Measurements from ENCODE around the gene ARID3A.
"Not testable (repeated sequence)": the region's sequence is repeated elsewhere in the genome, so short reads cannot be mapped to it uniquely, and the experiment has no call there.

Gene ARID3A

GRCh38 chr19:891421-892200 lies 34.2 kb upstream of the ARID3A start:
- not testable (repeated sequence) for DNase-seq (ENCODE audit: low read depth in 2 of 2)

DNA sequence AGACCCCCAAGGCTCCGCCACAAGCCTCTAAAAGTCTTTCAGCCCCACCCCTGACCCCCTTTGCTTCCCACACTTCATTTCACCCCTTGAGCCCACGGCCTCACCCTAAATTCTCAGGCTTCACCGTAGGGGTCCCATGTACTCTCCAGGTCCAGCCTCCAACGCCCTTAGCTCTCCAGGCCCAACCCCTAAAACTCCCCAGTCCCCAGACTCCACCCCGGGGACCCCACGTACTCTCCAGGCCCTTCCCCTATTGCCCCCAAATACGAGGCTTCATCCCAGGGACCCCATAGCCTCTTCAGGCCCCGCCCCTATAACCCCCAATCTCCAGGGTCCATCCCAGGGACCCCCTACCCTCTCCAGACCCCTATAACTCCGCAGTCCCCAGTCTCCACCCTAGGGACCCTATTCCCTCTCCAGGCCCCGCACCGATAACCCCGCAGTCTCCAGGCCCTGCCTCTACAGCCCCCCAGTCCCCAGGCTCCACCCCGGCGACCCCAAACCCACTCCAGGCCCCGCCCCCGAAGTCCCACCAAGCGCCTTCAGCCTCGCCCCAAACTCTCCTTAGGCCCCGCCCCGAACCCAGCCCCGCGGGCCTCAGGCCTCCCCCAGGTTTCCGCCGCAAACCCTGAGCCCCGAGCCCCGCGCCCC lies 33.5 kb upstream of the ARID3A start:
- no peak for DNase-seq (ENCODE audit: low read depth in 2 of 2)

- DNase-seq (ENCODE audit: low read depth in 2 of 2), result peak; percentile 80 to 84
Measured at GRCh38 chr19:892894-893689, 32.7 kb upstream of the ARID3A start, which contains the start of the genes MED16 and RNU6-9. TSS of gene MED16 (minus strand) at chr19:893187. CDS start at chr19:891131, 2,056 bp downstream. TSS of gene RNU6-9 (plus strand) at chr19:893484.

GRCh38 chr19:896434-896833 lies 29.4 kb upstream of the ARID3A start:
- no peak for DNase-seq (ENCODE audit: low read depth in 2 of 2)

DNA sequence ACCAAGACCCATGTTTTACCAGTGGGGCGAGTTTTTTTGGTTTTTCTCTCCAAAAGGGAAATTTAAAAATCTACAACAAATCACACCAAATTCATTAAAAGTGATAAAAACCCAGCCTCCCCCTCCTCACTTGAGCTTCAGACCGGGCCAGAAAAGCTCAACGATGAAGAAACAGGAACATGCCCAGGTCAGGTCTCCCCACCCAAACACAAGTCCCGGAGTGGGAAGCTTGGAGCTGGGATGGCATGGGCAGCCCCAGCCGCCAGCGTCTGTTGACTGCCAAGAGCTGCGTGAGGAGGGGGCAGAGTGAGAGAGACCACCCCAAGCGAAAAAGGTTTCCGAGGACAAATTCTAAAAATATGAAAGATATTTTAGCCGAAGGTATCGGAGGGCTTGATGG lies 28.8 kb upstream of the ARID3A start:
- no peak for DNase-seq (ENCODE audit: low read depth in 2 of 2)

GRCh38 chr19:897442-898039 lies 28.3 kb upstream of the ARID3A start:
- DNase-seq (ENCODE audit: low read depth in 2 of 2), result no peak

DNA sequence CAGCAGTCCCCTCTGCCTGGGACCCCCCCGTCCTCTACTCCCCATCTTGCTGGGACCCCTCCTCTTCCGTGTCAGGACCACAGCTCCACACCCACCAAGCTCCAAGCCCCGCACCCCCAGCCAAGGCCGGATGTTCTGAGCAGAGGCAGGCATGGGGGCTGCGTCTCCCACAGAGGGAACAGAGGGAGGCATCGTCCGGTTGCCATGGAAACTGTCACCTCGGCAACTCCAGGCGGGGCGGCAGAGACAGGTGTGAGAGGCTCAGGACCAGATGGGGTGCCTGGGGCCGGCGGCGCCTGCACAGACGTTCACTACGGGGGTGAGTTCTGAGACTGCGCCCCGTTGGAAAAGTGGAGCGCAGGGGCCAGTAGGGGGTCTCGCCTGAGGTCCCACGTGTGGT lies 27.2 kb upstream of the ARID3A start:
- DNase-seq (ENCODE audit: low read depth in 2 of 2), result no peak

DNA sequence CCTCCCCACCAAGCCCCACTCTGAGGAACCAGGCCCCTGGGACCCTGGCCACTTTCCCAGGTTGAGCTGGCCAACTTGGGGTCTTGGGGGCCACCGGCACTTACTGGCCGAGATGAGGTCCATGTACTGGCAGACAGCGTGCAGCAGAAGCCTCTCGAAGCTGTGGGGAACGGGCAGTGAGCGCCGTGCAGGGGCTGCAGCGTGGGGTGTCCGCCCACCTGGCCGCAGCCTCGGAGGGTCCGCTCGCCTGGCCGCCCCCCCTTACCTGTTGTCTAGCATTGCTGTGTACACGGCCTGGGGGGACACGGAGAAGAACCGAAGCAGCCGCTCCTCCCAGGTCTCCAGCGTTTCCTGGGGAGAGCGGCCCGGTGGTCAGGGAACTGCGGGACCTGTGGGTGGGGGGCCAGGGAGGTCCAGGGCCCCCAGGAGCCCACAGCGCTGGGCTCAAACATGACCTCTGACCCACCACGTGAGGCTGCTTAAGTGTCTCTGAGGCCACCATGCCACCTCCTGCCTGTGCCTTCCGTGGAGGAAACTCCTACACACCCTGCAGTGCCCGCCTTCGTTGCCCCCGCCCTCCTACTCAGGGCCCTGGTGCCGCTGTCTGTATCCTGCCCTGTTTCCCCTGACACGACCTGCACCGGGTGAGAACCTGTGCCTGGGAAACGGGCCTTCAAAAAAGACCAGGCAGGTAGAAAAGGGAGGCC lies 26.3 kb upstream of the ARID3A start:
- DNase-seq (ENCODE audit: low read depth in 2 of 2), result no peak

DNA sequence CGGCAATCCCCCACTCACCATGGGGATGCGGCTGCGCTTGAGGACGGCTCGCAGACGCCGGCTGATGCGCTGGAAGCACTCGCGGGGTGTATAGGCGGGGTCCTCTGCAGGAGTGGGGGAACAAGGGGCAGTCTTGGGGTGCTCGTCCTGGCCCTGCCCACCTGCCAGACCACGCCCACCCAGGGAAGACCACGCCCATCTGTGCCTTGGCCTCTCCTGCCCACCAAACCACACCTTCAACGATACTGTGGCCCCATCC lies 25.9 kb upstream of the ARID3A start:
- no peak for DNase-seq (ENCODE audit: low read depth in 2 of 2)

GRCh38 chr19:900302-901111 lies 25.3 kb upstream of the ARID3A start:
- no peak for DNase-seq (ENCODE audit: low read depth in 2 of 2)

DNA sequence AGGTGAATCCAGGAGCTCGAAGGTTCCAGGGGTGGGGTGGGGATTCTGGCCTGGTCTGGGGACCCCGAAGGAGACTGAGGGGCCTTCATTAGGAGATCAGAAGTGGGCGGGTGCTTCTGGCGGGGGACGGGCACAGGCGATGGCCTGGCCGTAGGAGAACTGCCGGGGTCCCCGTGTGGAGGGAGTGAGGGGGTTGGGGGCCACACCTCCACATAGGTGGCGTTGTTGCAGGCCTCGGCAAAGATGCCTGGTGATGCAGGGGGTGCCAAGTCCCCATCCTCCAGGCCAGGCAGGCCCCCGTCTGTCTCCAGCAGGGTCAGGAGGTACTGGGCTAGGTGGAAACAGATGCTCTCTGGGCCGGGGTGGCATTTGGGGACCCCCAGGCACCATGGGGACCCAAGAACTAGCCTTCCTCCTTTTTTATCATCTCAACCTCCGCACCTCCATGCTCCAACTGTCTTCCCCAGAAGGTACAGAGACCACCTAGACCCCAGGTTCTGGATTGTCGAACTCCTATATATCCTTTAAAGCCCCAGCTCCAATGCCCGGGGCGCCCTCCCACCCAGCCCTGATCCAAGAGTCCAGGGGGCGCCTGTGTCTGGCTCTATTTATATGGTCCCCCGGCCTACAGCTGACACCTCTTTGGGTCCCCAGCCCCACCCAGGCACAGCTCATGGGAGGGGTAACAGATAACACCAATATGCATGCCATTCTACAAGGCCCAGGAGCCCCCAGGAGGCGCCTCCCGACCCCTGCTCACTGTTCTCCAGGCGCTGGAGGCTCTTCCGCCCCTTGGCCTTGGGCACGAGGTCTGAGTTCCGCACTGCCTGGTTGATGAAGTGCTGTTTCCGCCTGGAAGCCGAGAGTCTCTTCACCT lies 24.4 kb upstream of the ARID3A start:
- no peak for DNase-seq (ENCODE audit: low read depth in 2 of 2)

- DNase-seq (ENCODE audit: low read depth in 2 of 2), result no peak
Measured at GRCh38 chr19:902093-902370, 23.8 kb upstream of the ARID3A start.

DNA sequence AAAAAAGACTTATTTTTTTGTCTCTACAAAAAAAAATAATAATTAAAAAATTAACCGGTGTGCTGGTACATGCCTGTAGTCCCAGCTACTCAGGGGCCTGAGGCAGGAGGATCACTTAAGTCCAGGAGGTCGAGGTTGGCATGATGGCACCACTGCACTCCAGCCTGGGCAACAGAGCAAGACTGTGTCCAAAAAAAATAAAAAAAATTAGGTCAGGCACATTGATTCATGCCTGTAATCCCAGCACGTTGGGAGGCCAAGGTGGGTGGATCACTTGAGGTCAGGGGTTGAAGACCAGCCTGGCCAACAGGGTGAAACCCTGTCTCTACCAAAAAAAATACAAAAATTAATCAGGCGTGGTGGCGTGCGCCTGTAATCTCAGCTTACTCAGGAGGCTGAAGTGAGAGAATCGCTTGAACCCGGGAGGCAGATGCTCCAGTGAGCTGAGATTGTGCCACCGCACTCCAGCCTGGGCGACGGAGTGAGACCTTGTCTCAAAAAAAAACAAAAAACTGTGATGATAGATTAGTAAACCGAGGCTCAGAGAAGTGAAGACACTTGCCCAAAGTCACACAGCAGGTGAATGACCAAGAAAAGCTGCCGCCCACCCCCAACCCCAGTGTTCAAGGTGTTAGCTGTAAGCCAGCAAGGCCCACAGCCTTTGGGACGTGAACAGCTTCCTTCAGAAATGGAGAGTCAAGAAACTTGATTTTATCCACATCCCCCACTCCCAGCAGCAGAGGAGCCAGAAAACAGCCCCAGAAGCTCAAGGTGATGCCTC lies 23.2 kb upstream of the ARID3A start:
- DNase-seq (ENCODE audit: low read depth in 2 of 2), result no peak

- no peak for DNase-seq (ENCODE audit: low read depth in 2 of 2)
Measured at GRCh38 chr19:903266-903797, 22.5 kb upstream of the ARID3A start.

DNA sequence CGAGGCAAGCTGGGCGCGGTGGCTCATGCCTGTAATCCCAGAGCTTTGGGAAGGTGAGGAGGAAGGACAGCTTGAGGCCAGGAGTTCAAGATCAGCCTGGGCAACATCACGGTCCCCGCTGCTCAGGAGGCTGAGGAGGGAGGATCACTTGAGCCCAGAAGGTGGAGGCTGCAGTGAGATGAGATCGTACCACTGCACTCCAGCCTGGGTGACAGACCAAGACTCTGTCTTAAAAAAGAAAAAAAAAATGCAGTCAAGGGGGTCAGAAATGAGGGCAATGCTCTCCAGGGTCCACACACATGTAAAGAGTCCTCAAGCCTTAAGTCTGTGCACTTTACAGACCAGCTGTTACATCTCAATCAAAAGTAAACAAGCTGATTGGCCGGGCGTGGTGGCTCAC lies 21.3 kb upstream of the ARID3A start:
- no peak for DNase-seq (ENCODE audit: low read depth in 2 of 2)

- DNase-seq (ENCODE audit: low read depth in 2 of 2), result no peak
Measured at GRCh38 chr19:906480-906879, 19.4 kb upstream of the ARID3A start.

DNA sequence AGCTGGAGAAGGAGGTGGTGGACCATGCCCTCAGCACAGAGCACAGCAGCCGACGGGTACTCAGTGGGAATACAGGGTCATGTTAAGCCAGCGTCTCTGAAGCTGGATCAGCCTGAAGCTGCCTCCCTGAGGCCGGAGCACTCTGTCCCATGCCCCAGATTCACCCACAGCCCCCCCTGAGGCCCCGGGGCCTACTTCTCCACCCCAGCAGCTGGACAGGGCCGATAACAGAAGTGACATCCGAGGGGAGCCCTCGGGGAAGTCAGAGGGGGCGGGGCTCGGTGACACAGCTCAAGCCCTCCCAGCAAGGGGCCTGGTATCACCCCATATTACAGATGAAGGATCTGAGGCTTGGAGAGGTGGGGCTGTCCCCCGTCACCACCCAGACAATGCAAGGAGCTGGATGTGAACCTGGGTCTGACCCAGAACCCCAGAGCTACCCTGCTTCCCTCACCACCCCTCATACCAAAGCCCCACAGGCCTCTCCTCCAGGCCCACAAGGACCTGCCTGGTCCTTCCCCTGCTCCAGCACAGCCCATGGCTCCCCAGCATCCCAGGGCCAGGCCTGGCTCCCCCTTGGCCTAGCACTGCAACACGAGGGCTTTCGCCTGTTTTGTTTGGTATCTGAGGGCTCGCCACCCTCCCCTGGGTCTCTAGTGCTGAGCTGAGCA lies 18.5 kb upstream of the ARID3A start:
- DNase-seq (ENCODE audit: low read depth in 2 of 2), result no peak

- no peak for DNase-seq (ENCODE audit: low read depth in 2 of 2)
Measured at GRCh38 chr19:911197-912033, 14.4 kb upstream of the ARID3A start.

All from stimulated activated CD8-positive, alpha-beta memory T cell treated with anti-CD3 and anti-CD28 coated beads, Interleukin-15, amount 100 ng/mL, for 48 hours (primary cell).